Colon (tissue), 2 donors: ENCODE data around the gene NEBL.
"Not testable (repeated sequence)": the region's sequence is repeated elsewhere in the genome, so short reads cannot be mapped to it uniquely, and the experiment has no call there.

Experiments used
- FAIRE-seq: peaks from 2 replicates; lab custom pipeline; 2012; peaks lifted over from hg19 to GRCh38; lab: Jason Lieb, UNC
- donor health status: control.
- donor health status: control.

NEBL gene

DNA sequence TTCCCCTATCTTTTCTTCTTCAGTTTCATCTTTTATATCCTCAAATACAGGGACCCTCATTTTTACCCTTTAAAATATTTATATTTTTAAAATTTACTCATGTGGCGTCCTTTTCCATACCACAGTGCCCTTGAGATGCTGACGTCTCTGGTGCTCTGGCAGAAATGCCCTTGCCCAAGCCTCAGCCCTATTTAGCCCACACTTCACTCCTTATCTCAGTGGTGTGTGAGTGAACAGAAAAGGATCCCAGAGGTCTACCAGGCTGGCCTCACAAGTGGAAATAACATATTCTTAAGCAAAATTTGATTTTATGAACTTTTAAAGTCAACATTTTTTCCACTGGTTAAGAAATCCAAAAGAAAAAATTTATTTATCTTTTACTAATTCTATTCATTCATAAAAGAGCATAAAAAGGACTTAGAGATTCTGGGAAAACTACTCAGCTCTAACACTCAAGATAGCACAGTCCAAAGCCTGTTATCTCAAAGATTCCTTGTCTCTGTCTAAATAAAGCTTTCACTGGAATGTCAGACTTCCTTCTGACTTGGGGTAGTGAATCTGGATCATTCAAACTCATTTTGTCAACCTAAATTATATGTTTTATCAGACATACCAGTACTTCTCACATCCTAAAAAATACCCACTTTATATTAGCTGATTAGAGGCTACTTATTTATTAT is at the start of gene NEBL:
Gene NEBL (minus strand): TSS at position 166 of the 680 bp plus-strand sequence. CDS start 106 bp downstream, at position 60.
- FAIRE-seq = no peak

- FAIRE-seq = no peak
These were observed 48.6 kb upstream of the NEBL start for GRCh38 chr10:20945546-20946332.

- FAIRE-seq = no peak
These were observed 47.8 kb upstream of the NEBL start for GRCh38 chr10:20944789-20945502.

DNA sequence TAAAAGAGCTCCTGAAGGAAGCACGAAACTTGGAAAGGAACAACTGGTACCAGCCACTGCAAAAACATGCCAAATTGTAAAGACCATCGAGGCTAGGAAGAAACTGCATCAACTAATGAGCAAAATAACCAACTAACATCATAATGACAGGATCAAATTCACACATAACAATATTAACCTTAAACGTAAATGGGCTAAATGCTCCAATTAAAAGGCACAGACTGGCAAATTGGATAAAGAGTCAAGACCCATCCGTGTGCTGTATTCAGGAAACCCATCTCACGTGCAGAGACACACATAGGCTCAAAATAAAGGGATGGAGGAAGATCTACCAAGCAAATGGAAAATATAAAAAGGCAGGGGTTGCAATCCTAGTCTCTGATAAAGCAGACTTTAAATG is 42.3 kb upstream of the NEBL start:
- FAIRE-seq = not testable (repeated sequence)

DNA sequence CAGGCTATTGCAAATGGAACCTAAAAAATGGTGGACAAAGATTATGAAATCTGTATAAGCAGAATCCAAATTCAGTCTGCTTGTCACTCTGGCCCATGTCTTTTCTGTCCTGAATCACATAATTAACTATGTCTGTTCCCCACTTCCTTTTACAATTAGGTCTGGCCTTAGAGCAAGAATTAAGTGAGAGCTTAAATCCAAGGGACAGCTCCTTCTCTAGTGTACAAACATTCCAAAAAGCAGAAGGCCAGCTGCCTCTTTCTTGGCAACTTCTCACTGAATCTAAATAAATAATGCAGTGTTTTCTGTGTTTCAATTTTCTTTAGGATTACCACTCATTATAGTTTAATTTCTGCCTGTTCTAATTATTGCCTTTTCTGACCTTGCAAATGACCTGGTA is 39.3 kb upstream of the NEBL start:
- FAIRE-seq = no peak

DNA sequence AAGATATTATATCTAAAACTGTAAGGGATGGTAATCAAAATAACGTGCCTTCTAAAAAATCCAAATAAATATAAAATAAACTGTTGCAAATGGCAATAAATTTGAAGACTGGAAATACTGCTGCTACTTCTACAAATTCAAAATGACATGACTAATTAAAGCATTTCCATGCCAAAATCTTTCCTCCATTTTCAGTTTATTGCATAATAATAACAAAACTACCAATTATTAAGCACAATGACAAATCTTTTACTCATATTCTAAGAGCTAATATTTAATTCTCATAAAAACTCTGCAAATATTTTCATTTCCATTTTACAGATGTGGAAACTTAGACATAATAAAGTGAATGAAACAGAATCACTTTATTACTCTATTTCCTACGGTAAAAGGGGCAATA is 38.8 kb upstream of the NEBL start:
- FAIRE-seq = no peak

GRCh38 chr10:20935301-20935700 is 38.2 kb upstream of the NEBL start:
- no peak for FAIRE-seq

GRCh38 chr10:20933705-20934104 is 36.6 kb upstream of the NEBL start:
- FAIRE-seq = no peak

DNA sequence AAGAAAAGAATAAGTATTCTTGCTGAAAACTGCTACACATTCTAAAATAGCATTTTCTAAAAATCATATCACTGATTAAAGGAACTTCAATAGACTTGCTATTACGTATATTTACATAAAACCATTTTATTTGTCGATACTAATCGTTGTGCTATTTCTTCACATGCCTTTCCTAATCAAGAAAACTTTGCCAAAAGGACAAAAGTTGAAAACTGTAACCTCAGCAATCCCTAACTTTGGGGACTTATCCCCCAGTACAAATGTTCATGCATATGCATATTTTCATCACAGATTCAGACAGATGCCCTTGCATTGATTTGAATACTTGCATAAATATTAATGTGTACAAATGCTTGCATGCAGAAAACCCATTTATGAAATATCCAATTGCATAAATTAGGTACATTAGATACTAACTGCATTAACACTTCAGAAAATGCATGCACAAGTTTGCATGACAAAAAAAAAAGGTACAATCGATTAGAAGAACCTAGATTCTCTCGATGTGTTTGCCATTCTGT is 35.6 kb upstream of the NEBL start:
- no peak for FAIRE-seq

DNA sequence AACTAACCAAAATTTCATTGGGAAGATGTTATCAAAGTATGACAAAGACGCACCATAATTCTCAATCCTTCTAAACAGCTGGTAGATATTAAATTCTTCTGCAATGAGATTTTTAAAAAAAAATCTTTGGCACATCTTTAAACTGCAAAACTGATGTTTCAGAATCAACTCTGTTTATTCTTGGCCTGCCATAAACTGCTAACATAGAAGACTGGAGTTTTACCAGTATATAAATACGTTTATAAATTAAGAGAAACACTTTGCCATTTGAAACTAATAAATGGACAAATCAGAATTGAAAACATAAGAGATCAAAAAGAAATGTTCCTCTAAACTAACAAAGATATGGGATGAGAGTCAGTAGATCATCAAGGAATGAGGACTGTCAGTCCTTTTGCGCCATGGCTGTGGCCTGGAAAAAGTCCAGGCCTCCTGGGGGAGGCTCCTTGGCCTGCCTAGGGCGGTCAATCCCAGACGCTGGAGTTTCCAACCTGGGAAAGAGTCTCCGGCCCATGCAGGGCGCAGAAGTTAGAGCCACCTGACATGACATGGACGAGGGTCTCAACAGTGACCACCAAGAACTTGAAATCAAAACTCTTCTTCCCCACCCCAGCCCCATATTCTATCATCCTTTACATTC is 34.2 kb upstream of the NEBL start:
- FAIRE-seq = no peak

DNA sequence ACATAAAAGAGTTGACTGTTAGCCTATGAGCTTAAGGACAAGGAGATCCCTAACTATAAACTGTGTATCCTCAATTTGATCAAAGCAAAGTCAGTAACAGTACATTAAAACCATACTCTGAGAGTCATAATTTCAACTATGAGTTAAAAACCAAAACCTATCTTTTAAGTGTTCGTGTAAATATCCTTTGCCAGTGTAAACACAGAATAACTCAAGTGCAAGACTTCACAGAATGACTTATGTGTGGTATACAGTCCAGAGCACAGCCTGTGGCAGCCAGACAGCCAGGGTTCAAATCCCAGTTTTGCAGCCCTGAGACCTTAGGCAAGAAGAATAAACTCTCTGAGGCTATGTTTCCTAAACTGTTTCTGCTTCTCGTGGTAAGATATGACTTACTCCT is 30.3 kb upstream of the NEBL start:
- FAIRE-seq = no peak

GRCh38 chr10:20922451-20922850 is 25.3 kb upstream of the NEBL start:
- FAIRE-seq = no peak

DNA sequence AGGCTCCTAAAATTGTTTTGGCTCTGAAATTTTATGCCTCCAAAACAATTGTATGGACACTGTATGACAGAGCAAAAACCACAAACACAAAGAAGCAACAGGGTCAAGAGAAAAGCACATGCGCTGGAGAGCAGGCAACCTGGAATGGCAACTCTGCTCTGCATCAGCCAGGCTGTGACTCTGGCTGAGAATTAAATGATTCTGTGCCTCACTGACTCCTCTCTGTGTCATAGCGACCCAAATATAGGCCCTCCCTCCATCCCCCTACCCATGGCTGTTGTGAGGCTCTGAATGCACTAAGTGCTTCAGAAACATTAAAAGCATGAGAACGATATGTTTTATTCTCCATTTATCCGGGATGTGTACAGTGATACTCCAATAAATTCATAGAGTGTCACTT is 24.9 kb upstream of the NEBL start:
- FAIRE-seq = no peak

GRCh38 chr10:20920061-20920460 is 22.9 kb upstream of the NEBL start:
- FAIRE-seq = no peak

DNA sequence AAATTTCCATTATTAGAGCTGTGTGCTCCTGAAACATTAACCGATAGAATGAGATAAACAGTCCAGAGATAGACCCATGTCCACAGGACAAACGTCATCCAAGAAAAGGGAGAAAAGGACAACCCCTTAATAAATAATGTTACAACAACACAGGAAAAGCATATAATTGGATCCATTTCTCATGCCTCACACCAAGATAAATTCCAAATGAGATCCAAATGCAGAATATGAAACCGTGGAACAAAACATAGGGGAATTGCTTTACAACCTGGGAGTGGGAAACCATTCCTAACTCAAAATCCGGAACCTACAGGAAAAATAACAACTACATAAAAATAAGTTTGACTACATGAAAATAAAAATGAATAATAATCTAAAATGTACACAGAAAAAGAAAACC is 22.4 kb upstream of the NEBL start:
- no peak for FAIRE-seq

- no peak for FAIRE-seq
These were observed 19.9 kb upstream of the NEBL start for GRCh38 chr10:20916976-20917375.

GRCh38 chr10:20912969-20913368 is 15.9 kb upstream of the NEBL start:
- no peak for FAIRE-seq

GRCh38 chr10:20911626-20912025 is 14.5 kb upstream of the NEBL start:
- no peak for FAIRE-seq

DNA sequence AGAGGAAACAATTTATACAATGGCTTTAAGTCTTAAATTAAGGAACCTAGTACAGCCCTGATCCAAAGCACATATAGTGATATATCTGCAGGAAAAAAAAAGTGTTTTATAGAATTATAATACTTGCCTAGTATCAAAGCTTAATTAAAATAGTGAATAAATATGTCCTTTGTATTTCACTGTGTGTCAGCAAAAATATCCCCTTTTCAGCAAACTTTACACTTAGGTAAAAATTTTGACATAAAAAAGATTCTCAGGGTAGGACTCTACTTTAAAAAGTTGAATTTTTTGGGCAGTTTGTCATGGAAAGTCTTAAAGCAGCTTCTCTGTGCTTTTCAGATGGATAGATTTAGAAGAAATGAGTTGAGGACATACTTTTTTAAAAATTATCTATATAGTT is 12.7 kb upstream of the NEBL start:
- FAIRE-seq = no peak

- FAIRE-seq = no peak
These were observed 11.3 kb upstream of the NEBL start for GRCh38 chr10:20908391-20908790.

- no peak for FAIRE-seq
These were observed 6.7 kb upstream of the NEBL start for GRCh38 chr10:20903635-20904390.

DNA sequence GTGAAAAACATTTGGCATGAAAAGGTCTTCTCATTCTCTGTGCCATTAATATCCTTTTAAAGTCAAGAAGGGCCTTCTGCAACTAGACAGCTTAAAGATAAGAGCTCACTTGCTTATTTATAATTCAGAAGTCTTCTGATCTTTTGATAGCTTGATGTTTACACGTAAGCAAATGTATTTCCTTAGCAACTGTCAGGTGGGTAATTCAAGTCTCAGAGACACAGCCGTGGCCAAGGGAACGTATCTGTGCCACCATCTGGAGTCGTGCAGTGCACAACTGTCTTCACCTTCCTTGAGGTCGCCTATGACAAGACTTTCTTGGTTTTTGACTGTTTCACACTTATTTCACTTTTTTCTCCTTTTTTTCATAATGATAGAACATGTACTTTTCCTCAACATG is 4.0 kb upstream of the NEBL start:
- FAIRE-seq = no peak
